Loucy (cell line): ENCODE measurements around the gene FADS3.

Source experiments
- CTCF ChIP-seq: fragments of 200-600 bp; sonication (generic); conservative IDR thresholded peaks from 2 replicates; pipeline ENCODE4 v1.5.1; 2014; ENCODE audit warnings: mild to moderate bottlenecking, antibody characterized with exemption, low read length
- EZH2phosphoT487 ChIP-seq: fragments of 200-600 bp; IDR thresholded peaks from 2 replicates; pipeline ENCODE4 v1.6.1; 2018; ENCODE audit warnings: antibody characterized with exemption, mild to moderate bottlenecking, moderate library complexity, borderline replicate concordance

DNA sequence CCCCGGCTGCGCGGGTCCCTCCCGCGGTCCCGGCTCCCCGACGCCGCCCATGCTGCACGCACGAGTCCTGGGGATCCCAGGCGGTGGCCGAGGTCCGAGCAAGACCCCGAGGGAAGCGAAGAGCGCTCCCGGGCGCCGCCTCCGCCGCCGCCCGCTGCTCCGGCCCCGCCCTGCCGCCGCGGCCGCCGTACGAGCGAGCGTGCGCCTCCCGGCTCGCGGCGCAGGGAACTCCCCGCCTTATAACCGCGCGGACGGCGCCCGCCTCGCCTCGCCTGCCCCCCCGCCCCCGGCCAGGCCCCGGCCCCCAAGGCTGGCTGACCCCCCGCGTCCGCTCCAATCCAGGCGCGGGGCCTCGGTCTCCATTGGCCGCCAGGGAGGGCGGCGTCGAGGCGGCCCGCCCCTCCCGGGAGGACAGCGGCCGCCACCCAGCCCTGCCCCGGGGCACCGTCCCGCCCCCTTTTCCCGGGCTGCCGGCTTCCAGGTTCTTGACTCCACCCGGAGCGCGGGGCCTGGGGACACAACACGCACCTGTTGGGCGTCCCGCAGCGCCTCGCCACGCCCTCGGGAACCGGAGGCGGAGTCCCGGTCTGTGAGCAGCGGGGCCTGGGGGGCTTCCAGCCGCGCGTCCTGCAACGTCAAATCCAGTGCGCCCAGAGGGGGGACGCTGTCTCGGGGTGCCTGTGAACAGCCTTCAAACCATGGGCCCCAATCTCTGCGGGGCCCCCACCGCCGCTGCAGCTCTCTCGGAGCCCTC, at the start of gene FADS3:
- TF ChIP-seq CTCF (no peak), EZH2phosphoT487 (no peak)
